Right lung (tissue), 10 donors: ENCODE results near the gene TIGD4. TPM values are rescaled to one million over a fixed set of nuclear protein-coding genes. Genes with fewer than 3 reads are reported as not detected.

Experiments used
- DNase-seq, 2 donors: peaks; one replicate each; pipeline ENCODE4 v3.0.0-alpha.2; 2013
- long read RNA-seq, 8 donors: transcript quantifications; one replicate each; lab custom pipeline, GENCODE V29; 2026
- polyA plus RNA-seq, 5 donors: library from polyadenylated mRNA; unstranded; fragments of 120-200 nt; gene quantifications; one replicate each; pipeline versions ENCODE4 v1.2.1 to v1.2.3, GENCODE V29; 2013; ENCODE audit warnings: inconsistent platforms in 1 of 5, low replicate concordance in 1 of 5; ENCODE audit not compliant: insufficient read length in 5 of 5, insufficient read depth in 1 of 5

TIGD4 gene
- 1 to 10 TPM; 1.2 to 1.9 (median 1.5) TPM for polyA plus RNA-seq
- long read RNA-seq, donor 1, result 0 reads
- long read RNA-seq, donor 2, result 0 reads
- long read RNA-seq, donor 3, result 0 reads
- long read RNA-seq, donor 4, result 0 reads
- long read RNA-seq, donor 5, result 0 reads
- long read RNA-seq, donor 6, result 0 reads
- long read RNA-seq, donor 7, result 0 reads
- long read RNA-seq, donor 8, result 0 reads

DNA sequence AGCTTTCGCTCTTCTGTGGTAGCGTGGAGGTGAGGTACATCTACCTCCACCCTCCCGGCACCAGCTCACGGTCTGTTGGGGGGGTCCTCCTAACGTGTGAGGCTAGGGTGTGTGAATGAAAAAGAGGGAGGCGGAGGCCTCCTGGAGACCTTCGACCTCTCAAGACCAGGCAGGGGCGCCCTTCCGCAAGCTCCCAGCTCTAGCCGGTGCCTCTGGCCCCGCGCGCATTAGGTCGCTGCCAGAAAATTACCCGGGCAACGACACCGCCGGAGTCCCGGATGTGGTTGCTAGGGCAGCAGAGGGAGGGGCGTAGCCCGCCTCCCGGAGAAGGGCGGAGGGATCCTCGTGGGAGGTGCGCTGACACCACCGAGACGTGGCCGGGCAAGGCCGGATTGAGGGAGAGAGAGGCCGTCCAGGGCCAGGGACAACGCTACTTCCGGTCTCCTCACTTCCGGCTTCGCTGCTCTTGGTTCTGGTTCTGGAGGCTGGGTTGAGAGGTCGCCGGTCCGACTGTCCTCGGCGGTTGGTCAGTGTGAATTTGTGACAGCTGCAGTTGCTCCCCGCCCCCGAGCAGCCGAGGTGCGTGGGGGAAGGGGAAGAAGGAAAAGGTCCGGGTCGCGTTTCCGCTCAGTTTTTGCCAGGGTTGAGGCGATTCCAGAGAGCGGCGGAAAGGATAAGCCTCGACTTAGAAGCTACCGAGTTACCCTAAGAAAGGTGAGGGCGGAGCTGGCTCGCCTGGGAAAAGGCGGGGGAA, at the start of gene TIGD4, which contains the start of gene ARFIP1:
Gene TIGD4 (minus strand): TSS at position 218 of the 754 bp plus-strand sequence. CDS start 8,726 bp downstream, outside the sequence.
Gene ARFIP1 (plus strand): TSS at position 442 of the 754 bp plus-strand sequence. CDS start 49,680 bp downstream, outside the sequence.
- DNase-seq, result peak; percentile 98

DNA sequence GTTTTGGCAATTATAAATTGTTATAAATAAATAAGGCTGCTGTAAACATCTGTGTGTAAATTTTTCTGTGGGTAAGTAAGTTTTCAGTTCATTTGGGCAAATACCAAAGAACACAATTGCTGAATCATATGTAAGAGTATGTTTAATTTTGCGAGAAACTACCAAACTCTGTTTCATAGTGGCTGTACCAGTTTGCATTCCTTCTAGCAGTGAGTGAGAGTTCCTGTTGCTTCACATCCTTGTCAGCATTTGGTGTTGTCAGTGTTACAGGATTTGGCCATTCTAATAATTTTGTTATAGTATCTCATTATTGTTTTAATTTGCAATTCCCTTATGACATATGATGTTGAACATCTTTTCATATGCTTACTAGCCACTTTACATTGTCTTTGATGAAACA, 48.6 kb upstream of the TIGD4 start:
- DNase-seq, result no peak

DNA sequence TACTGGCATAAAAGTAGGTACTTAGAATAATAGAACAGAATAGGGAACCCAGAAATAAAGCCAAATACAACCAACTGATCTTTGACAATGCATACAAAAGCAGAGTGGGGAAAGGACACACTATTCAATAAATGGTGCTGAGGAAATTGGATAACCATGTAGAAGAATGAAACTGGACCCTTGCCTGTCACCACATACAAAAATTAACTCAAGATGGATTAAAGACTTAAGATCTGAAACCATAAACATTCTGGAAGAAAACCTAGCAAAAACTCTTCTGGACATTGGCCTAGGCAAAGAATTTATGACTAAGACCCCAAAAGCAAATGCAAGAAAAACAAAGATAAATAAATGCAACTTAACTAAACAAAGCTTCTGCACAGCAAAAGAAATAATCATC, 45.8 kb upstream of the TIGD4 start:
- DNase-seq, result no peak

DNA sequence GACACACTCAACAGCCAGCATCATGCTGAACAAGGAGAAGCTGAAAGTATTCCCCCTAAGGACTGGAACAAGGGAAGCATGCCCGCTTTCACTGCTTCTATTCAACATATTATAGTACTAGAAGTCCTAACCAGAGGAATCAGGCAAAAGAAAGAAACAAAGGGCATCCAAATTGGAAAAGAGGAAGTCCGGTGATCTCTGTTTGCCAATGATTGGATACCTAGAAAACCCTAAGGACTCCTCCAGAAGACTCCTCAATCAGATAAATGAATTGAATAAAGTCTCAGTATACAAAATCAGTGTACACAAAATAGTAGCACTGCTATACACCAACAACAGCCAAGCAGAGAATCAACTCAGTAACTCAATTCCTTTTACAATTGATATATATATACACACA, 45.0 kb upstream of the TIGD4 start:
- no peak for DNase-seq

DNA sequence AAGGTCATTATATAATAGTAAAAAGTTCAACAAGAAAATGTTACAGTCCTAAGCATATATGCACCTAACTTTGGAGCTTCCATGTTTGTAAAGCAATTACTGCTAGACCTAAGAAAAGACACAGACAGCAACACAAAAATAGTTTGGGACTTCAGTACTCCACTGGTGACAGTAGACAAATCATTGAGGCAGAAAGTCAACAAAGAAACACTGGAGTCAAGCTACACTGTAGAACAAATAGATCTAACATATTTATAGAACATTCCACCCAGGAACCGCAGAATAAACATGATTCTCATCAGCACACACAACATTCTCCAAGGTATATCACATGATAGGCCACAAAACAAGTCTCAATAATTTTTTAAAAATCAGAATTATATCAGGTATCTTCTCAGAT, 42.8 kb upstream of the TIGD4 start:
- no peak for DNase-seq

DNA sequence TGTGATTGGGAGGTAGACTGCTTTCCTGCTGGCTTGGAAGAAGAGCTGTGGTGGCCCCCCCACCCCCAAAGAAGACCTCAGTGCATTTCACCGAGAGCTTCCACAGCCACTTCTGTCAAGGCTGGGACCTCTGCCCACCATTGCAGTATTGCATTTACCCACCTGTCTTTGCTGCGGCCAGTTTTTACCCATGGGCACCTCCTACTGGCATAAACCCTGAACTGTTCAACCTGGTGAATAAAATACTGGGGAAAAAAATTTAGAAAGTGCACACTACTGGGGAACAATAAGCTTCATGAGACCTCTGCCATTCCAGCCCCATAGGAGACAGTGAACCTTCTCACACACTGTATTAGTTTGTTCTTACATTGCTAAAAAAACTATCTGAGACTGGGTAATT, 40.5 kb upstream of the TIGD4 start:
- no peak for DNase-seq

DNA sequence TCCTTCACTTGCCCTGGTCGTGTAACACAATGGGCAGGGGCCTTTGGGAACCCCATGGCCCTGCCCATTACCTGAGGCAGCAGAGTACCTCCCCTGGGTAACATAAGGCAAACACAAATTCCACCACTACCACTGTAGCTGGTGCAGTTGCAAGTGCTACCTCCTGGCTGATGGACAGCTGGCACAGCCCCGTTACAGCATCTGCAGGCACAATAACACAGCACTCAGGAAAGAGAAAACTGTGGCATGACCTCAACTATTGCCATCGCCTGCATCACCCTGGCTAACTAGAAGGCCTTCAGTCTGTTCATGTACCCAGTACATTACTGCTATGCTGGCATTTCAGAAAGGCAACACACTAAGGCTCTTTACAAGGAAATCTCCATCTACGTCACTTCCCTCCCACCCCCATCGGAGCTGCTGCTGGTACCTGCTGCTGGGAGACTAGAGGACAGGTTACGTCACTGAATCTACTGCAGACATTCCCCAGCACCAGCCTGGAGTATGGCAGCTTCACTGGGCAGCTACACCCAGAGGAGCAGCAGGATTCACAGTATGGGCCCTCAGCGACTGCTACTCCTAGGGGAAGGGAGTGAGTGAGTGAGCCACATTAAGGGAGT, 39.6 kb upstream of the TIGD4 start:
- DNase-seq, result no peak

DNA sequence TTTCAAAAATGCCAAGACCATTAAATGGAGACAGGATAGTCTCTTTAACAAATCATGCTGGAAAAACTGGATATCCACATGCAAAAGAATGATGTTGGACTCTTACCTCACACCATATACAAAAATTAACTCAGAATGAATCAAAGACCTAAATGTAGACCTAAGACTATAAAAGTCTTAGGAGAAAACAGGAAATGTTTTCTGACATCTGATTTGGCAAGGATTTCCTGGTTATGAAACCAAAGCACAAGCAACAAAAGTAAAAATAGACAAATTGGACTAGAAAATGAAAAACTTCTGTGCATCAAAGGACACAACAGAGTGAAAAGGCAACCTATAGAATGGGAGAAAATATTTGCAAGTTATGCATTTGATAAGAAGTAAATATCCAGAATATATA, 37.8 kb upstream of the TIGD4 start:
- no peak for DNase-seq

DNA sequence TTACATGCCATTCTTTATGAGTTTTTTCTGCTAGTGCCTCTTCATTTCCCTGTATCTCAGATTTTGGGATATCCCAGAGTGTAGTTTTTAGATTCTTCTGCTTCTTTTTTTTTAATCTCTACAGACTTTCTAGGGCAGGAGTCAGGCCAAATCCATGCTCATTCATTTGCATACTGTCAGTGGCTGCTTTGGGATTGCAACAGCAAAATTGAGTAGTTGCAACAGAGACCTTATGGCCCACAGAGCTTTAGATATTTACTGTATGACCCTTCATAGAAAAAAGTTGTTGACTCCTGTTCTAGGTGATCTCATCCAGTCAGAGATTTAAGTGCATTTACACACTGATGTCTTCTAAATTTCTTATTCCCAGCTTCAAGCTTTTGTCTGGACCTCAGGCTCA, 35.5 kb upstream of the TIGD4 start:
- no peak for DNase-seq

DNA sequence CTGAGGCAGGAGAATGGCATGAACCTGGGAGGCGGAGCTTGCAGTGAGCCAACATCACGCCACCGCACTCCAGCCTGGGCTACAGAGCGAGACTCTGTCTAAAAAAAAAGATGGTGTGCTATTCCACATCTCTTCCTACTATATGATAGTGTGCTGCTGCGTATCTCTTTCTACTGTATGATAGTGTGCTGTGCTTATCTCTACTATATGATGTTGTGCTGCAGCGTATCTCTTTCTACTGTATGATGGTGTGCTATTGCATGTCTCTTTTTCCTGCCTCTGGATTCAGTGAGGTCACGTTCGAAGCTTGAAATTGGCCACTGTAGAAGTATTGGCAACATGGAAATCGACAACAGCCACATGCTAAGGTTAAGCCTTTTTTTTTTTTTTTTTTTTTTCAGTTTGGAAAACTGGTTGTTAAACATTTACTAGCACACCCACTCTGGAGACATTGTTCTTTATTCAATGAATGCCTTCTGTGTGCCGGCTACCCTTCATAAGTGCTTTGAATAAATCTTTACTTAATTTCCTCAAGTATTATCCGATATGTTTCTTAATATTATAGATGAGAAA, 31.3 kb upstream of the TIGD4 start:
- peak; percentile 2 to 7 for DNase-seq

DNA sequence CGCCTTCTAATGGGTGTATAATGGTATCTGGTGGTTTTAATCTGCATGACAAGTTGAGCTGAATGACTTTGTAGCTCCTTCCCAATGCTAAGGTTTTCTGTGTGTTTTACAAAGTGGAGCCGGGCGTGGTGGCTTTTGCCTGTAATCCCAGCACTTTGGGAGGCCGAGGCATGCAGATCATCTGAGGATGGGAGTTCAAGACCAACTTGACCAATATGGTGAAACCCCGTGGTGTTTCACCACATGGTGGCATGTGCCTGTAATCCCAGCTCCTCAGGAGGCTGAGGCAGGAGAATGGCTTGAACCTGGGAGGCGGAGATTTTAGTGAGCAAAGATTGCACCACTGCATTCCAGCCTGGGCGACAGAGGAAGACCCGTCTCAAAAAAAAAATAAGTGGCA, 29.1 kb upstream of the TIGD4 start:
- no peak for DNase-seq

DNA sequence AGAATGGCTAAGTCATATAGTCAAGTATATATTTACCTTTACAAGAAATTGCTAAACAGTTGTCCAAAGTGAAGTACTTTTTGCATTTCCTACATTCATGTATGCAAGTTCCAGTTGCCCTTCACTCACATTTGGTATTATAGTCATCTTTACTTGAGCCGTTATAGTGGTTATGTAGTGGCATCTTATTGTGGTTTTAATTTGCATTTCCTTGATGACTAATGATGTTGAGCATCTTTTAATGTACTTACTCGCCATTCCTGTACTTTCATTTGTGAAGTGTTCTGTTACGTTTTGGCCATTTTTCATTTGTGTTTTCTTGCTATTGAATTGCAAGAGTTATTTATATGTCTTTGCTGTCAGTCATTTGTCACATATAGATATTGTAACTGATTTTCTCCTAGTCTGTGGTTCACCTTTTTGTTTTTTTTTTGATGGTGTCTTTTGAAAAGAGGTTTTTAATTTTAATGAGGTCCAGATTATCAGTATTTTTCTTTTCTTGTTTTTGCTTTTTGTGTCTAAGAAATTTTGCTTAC, 27.8 kb upstream of the TIGD4 start:
- DNase-seq, result no peak

DNA sequence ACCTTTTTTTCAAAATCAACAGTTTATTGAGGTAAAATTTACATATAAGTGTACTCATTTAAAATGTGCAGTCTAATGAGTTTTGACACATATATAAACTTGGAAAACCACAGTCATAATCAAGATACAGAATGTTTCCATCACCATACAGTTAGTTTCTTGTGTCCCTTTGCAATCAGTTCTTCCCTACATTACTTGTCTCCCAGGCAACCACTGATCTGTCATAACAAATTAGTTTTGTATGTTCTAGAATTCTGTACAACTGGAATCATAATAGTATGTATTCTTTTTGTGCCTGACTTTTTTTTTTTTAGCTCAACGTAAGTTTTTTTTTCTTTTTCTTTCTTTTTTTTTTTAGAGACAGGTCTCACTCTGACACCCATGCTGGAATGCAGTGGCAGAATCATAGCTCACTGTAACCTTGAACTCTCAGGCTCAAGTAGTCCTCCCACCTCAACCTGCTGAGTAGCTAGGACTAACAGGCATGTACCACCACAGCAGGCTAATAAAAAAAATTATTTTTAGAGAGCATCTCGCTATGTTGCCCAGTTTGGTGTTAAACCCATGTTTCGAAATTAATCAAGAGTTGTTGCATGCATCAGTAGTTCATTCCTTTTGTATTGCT, 27.1 kb upstream of the TIGD4 start:
- DNase-seq, result no peak

DNA sequence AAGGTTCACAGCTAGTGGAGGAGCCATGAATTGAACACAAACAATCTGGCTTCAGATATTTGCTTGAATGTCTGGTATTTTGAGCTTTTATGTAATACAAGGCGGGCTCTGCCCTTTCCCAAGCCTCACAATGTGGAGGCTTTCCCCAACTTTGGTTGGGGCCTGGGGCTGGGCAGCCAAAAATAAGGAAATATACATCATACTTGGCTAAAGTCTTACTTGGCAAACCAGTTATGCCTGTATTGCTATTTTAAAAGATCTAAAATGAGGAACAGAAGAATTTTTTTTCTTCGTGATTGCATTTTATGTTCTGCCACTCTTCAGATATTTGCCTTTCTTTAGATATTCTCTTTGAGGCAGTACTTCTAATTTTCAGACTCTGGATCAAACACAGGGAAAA, 26.3 kb upstream of the TIGD4 start:
- DNase-seq, result peak; percentile 12 to 23

DNA sequence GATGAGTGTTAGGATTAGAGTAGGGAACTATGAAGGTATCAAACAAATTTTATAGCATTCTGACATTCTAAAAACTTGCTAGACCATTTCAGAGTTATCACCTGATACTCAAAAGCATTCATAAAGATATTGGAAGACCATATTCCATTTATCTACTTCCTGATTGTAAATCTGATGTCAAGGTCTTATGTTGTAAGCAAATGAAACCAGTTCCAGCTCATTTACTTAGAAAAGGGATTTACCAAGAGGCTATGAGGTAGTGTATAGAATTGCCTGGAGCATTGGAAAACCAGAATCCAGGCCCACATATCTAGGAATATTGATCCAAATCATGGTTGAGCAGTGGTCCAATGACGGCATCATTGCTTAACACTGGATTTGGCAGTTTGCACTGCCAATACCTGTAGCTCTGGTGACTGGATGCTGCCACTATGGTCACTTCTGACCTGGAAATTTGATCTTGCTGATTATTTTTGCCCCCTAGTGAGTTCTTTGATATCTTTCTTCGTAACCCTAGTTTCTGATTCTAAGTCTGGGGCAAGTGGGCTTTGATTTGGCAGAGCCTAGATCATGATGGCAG, 25.6 kb upstream of the TIGD4 start:
- no peak for DNase-seq

DNA sequence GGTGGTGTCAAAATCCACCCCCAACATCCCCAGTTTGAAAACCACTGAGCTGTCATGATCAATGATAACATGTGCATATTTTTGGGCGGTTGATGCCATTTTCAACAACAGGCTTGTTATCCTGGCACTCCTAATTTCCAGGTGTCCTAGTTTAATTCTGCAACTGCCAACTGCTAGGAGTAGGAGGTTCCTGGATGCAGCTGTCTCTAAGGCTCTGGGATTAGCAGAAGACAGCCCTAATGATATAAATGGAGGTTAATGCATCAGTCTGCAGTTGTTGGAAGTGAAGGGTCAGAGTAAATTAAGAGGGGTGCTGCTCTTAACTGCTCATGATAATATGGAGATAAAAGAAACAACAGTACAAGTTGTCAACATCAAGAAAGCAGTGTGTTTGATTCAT, 24.0 kb upstream of the TIGD4 start:
- DNase-seq, result no peak

DNA sequence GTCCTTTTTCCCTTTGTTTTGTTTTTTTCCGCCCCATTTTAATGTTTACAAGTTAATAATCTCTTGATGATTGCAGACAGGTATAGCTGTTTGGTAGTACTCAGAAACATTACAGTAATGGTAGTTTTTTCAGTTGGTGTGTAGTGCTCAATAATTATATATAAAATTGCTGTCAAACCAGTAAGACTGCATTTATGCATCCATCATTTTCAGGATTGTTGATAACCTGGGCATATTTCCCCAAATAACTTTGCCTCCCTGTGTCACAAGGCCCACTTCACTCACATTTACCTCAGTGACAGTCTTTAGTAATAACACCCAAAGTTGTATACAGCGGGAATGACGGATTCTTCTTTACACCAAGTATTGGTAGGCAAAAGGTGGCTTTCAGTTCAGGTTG, 16.4 kb upstream of the TIGD4 start:
- DNase-seq, result no peak

DNA sequence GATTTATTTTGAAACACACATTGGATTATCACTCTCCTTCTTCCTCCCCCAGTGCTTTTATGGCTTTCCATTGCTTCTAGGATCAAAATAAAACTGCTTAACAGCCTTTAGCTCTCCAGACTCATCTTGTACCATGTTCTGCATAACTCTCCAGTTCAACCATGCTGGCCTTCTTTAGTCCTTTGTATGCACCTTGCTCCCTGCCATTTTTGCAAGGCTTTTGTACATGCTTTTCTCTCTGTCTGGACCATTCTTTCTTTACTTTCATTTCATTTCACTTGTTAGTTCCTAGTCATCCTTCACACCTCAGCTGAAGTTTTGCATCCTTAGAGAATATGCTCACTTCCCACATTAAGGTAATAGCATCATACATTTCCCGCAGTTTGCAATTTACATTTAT, 7.1 kb upstream of the TIGD4 start:
- no peak for DNase-seq

DNA sequence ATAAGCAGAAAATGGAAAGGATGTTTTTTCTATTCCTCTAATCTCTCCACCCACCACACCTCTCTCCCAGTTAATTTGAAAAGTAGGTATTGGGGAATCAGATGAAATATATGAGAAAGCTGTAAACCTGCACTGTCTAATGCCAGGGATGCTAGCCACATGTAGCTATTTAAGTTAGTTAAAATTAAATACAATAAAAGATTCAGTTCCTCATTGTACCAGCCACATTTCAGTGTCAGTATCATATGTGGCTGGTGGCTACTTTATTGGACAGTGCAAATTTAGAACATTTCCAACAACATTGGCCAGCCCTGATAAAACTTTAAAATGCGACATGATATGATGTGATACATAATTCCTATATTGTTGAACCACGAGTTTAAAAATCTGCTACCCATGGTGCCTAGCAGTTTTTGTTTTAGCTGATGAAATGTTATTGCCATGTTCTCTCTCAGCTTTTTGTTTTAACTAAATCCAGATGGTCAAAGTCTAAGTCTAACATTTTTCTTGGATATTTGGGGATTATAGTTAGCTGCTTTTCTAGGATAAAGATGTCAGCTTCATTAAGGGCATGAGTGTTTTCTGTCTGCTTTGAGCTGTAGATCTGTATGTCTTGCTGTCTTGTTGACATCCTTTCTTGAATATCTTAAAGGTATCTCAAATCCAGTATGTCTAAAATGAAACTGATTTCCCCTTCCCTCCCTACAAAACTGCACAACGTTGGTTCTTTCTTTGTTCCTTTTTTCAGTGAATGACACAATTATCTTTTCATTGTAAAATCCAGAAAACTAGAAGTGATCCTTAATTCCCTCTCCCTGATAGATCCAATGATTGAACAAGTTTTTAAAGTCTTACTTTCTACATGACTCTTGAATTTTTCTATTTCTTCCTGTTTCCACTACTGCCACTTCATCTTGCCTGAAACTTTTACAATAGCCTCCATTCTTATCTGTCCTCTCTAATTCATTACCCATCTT, 6.4 kb upstream of the TIGD4 start:
- DNase-seq, result no peak
